C4-2B (cell line): Measurements from ENCODE around the gene ZNF786.

ENCODE experiments used
- ZFX ChIP-seq: fragments of 450-650 bp; IDR thresholded peaks from 2 replicates; pipeline ENCODE4 v1.6.1; 2017
- TF ChIP-seq, protein P1 (sequence below): fragments of 450-650 bp; conservative IDR thresholded peaks from 2 replicates; pipeline ENCODE4 v1.5.1; 2017; ENCODE audit warnings: mild to moderate bottlenecking

DNA sequence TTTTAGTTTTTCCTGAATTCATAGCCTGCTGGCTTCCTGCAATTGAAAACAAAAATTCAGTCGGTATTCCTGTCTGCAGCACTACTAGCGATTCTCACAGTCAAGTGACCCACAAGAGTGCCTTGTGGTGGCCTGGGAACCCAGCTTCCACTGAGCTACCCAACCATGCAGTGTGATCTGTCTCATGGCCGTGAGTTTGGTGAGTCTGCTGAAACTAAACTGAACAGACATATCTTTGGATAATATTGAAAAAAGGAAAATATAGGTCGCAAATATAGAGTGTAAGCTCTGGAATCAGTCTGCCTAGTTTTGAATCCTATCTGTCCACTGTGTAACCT is 18.1 kb downstream of the ZNF786 start:
- TF ChIP-seq, protein P1, sequence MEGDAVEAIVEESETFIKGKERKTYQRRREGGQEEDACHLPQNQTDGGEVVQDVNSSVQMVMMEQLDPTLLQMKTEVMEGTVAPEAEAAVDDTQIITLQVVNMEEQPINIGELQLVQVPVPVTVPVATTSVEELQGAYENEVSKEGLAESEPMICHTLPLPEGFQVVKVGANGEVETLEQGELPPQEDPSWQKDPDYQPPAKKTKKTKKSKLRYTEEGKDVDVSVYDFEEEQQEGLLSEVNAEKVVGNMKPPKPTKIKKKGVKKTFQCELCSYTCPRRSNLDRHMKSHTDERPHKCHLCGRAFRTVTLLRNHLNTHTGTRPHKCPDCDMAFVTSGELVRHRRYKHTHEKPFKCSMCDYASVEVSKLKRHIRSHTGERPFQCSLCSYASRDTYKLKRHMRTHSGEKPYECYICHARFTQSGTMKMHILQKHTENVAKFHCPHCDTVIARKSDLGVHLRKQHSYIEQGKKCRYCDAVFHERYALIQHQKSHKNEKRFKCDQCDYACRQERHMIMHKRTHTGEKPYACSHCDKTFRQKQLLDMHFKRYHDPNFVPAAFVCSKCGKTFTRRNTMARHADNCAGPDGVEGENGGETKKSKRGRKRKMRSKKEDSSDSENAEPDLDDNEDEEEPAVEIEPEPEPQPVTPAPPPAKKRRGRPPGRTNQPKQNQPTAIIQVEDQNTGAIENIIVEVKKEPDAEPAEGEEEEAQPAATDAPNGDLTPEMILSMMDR: no peak
- TF ChIP-seq ZFX: no peak
